SJCRH30 (cell line): ENCODE results near the gene ESYT2. TPM values are rescaled to one million over a fixed set of nuclear protein-coding genes. Genes with fewer than 3 reads are reported as not detected.

Experiments used
- DNase-seq, 2 experiments: peaks; one replicate each; pipeline ENCODE4 v3.0.0-alpha.2; 2015 to 2020
- H3K27ac ChIP-seq: fragments of 250-450 bp; sonication (Bioruptor Pico); 2 replicates; pipeline ENCODE4 v1.5.1; 2020; ENCODE audit warnings: mild to moderate bottlenecking, moderate library complexity
- H3K27me3 ChIP-seq: fragments of 250-450 bp; sonication (Bioruptor Pico); 2 replicates; pipeline ENCODE4 v1.5.1; 2020; ENCODE audit warnings: mild to moderate bottlenecking, moderate library complexity
- H3K36me3 ChIP-seq: fragments of 250-450 bp; sonication (Bioruptor Pico); 2 replicates; pipeline ENCODE4 v1.5.1; 2020; ENCODE audit warnings: mild to moderate bottlenecking, moderate library complexity
- H3K4me1 ChIP-seq: fragments of 250-450 bp; sonication (Bioruptor Pico); 2 replicates; pipeline ENCODE4 v1.5.1; 2020; ENCODE audit warnings: mild to moderate bottlenecking, moderate library complexity
- H3K4me3 ChIP-seq: fragments of 250-450 bp; sonication (Bioruptor Pico); 2 replicates; pipeline ENCODE4 v1.5.1; 2020; ENCODE audit warnings: mild to moderate bottlenecking, moderate library complexity
- H3K9me3 ChIP-seq: fragments of 250-450 bp; sonication (Bioruptor Pico); replicated peaks from 2 replicates; pipeline ENCODE4 v1.5.1; 2020; ENCODE audit warnings: mild to moderate bottlenecking, moderate library complexity
- total RNA-seq: library from RNA; depleted of rRNA; stranded (reverse); fragments of >200 nt; shearing (Covaris generic); gene quantifications from 2 replicates; pipeline ENCODE4 v1.2.3, GENCODE V29; 2014

The ESYT2 gene
- total RNA-seq, 1 experiment from 2014 or later, result 55.2 TPM

DNA sequence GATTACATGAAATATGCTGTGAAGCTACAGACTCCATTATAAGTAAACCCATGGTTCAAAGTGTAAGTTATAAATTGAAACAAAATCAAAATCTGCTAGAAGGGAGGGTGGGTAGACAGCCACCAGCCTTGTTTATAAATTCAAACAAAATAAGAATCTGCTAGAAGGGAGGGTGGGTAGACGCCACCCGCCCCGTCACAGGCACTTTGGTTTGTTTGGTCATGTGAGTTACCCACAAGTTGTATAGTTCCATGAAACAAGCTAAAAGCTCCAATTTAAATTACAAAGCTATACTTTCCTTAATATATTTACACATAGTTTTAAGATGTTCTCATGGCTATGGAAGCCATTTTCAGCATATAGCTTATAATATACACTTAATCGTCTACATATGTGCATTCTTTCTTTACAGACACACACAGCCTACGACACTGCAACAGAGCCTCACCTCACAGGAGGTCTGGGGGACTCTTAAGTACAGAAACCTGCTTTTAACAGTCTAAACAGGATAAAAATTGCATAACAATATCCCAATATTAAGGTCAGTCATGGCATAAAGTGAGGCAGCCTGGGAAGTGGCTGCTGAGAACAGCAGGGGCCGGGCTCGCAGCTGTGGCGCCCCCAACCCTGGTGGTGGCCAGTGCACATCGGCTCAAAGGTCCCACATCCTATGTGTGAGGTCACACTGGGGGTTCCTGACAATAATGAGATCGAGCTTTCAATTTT, 96.7 kb downstream of the ESYT2 start:
- Histone ChIP-seq H3K27me3 (no peaks in the 10 kb centered on the region), H3K4me1 (no peaks in the 10 kb centered on the region), H3K9me3 (no peaks in the 10 kb centered on the region), H3K27ac (no peak overlapping the region), H3K4me3 (no peak overlapping the region), H3K36me3 (peaks cover 1% of the 10 kb centered on the region; the same call in 1 of the 2 replicates)
- no peak for DNase-seq

DNA sequence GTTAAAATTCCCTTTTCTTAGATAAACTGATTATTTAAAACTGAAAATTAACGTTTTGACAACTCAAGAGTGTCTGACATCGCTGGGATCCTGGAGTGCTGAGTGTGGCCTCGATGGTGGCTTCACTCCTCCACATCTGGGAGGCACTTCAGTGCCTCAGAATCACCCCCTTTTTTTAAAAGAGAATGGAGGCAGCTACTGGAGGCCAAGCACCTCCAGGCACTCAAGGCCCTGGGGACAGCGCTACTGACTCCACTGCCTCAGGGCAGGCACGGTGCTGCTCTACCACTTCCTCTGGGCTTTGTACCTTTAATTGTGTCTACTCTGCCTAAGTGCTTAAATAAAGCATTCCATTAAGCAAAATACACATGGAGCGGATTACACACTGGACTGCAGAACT, 97.5 kb downstream of the ESYT2 start:
- no peaks in the 10 kb centered on the region for H3K4me1 ChIP-seq
- DNase-seq, result no peak
- no peak overlapping the region for H3K4me3 ChIP-seq
- H3K27ac ChIP-seq, result no peak overlapping the region
- H3K9me3 ChIP-seq, result no peaks in the 10 kb centered on the region
- H3K36me3 ChIP-seq, result no peaks in the 10 kb centered on the region; the same call in 1 of the 2 replicates
- no peaks in the 10 kb centered on the region for H3K27me3 ChIP-seq

DNA sequence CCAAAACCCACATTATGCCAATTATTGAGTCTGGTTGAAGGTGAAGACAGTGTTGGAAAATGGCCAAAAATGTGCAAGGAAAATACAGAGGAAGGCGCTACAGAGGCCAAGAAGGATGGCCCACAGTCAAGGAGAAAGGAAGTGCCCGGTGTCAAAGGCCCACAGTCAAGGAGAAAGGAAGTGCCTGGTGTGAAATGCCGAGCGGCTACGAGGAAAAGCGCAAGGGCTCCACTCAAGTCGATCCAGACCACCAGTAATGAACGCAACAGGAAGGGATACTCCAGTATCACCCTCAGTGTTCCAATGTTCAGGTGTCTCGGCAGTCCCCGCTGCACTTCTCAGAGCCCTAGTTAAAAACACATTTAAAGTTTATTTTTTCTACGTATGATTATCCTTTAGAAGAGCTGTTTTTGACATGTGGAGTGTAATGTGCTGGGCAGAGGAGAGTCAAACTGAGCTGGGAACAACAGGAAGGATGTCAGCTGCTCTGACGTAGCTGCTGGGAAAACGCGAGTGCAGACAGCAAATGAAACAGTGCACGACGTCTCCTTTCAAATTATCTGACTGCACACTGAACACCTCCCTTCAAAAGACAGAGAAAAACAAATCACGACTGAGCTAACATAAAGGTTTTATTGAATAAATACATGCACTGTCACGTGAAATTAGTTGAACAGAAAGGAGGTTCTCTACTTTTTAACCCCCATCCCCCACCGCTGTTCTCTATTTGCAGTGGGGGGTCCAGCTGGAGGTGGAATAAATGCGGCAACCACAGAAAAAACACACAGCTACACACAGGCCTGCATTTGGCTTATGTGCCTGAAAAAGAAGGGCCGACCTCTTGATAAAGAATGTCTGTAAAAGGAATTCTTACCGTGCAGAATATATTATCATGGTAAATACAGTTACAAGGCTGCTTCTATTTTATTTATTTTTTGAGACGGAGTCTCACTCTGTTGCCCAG, 98.6 kb downstream of the ESYT2 start:
- Histone ChIP-seq H3K4me3 (no peak overlapping the region), H3K27me3 (no peaks in the 10 kb centered on the region), H3K4me1 (no peaks in the 10 kb centered on the region), H3K9me3 (no peaks in the 10 kb centered on the region), H3K36me3 (no peaks in the 10 kb centered on the region), H3K27ac (no peak overlapping the region)
- DNase-seq, result no peak

DNA sequence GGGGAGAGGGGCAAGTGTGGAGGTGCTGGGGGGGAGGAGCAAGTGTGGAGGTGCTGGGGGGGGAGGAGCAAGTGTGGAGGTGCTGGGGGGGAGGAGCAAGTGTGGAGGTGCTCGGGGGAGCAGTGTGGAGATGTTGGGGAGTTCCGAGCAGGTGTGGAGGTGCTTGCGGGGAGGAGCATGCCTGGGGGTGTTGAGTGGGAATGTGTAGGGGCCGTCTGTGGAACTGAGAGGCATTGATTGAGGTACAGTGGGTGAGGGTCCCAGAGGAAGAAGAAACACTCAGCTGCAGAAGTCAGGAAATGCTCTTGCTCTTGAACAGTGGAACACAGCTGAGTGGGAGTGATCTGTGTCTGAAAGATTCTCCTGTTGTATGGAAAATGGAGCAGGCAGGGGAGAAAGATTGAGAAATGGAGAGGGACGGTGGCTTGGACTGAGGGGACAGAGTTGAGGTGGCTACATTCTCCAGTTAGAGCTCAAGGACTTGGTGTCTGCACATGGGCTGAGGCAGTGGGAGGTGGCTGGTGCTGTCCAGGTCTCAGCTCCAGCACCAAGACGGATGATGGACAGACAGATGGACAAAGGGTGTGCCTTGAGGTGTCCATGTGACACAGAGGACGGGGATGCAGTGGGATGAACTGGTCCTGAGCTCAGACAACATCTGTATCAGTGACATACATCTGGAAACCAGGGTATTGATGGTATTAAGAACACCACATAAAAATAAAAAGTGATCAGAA, 99.5 kb downstream of the ESYT2 start:
- Histone ChIP-seq H3K9me3 (no peaks in the 10 kb centered on the region), H3K4me1 (no peaks in the 10 kb centered on the region), H3K27ac (no peak overlapping the region), H3K4me3 (no peak overlapping the region), H3K27me3 (no peaks in the 10 kb centered on the region), H3K36me3 (no peaks in the 10 kb centered on the region)
- no peak for DNase-seq

- no peaks in the 10 kb centered on the region for H3K4me1 ChIP-seq
- H3K4me3 ChIP-seq, result no peak overlapping the region
These were observed 100.2 kb downstream of the ESYT2 start for GRCh38 chr7:158728911-158729645.

DNA sequence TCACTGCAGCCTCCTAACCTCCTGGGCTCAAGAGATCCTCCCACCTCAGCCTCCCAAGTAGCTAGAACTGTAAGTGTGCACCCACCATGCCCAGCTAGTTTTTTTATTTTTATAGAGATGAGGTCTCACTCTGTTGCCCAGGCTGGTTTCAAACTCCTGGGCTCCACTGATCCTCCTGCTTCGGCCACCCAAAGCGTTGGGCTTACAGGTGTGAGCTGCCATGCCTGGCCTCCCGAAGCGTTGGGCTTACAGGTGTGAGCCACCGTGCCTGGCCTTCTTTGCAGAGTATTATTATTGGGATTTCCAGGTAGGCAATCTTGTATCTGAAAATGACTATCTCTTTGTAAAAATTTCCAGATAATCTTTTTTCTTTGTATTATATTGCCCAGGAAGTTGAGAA, 101.6 kb downstream of the ESYT2 start:
- Histone ChIP-seq H3K27ac (no peak overlapping the region), H3K4me1 (no peaks in the 10 kb centered on the region), H3K9me3 (no peaks in the 10 kb centered on the region), H3K36me3 (no peaks in the 10 kb centered on the region), H3K27me3 (no peaks in the 10 kb centered on the region), H3K4me3 (no peak overlapping the region)
- DNase-seq, result no peak

More at GRCh38 chr7:158728911-158729645, 100.2 kb downstream of the ESYT2 start:
- no peak overlapping the region for H3K27ac ChIP-seq
- no peak for DNase-seq
- H3K36me3 ChIP-seq, result no peaks in the 10 kb centered on the region
- H3K9me3 ChIP-seq, result no peaks in the 10 kb centered on the region
- H3K27me3 ChIP-seq, result no peaks in the 10 kb centered on the region

- no peak overlapping the region for H3K4me3 ChIP-seq
- no peaks in the 10 kb centered on the region for H3K36me3 ChIP-seq
- no peaks in the 10 kb centered on the region for H3K9me3 ChIP-seq
- no peaks in the 10 kb centered on the region for H3K4me1 ChIP-seq
- DNase-seq, result no peak
- no peaks in the 10 kb centered on the region for H3K27me3 ChIP-seq
- no peak overlapping the region for H3K27ac ChIP-seq
These were observed 103.0 kb downstream of the ESYT2 start for GRCh38 chr7:158726277-158726807.

GRCh38 chr7:158725506-158725800, 103.9 kb downstream of the ESYT2 start:
- Histone ChIP-seq H3K27me3 (no peaks in the 10 kb centered on the region), H3K9me3 (no peaks in the 10 kb centered on the region), H3K36me3 (no peaks in the 10 kb centered on the region), H3K4me3 (no peak overlapping the region), H3K27ac (no peak overlapping the region), H3K4me1 (no peaks in the 10 kb centered on the region)
- DNase-seq, result no peak

GRCh38 chr7:158724658-158725505, 104.4 kb downstream of the ESYT2 start:
- no peaks in the 10 kb centered on the region for H3K27me3 ChIP-seq
- H3K36me3 ChIP-seq, result no peaks in the 10 kb centered on the region
- no peaks in the 10 kb centered on the region for H3K9me3 ChIP-seq
- H3K4me3 ChIP-seq, result no peak overlapping the region
- DNase-seq, result no peak
- H3K27ac ChIP-seq, result no peak overlapping the region
- no peaks in the 10 kb centered on the region for H3K4me1 ChIP-seq

GRCh38 chr7:158723714-158724385, 105.5 kb downstream of the ESYT2 start:
- Histone ChIP-seq H3K9me3 (no peaks in the 10 kb centered on the region), H3K4me3 (no peak overlapping the region), H3K4me1 (no peaks in the 10 kb centered on the region), H3K36me3 (no peaks in the 10 kb centered on the region), H3K27me3 (no peaks in the 10 kb centered on the region), H3K27ac (no peak overlapping the region)
- DNase-seq, result no peak

- Histone ChIP-seq H3K4me1 (no peaks in the 10 kb centered on the region), H3K9me3 (no peaks in the 10 kb centered on the region), H3K27ac (no peak overlapping the region), H3K27me3 (no peaks in the 10 kb centered on the region), H3K36me3 (no peaks in the 10 kb centered on the region), H3K4me3 (no peak overlapping the region)
- no peak for DNase-seq
These were observed 106.0 kb downstream of the ESYT2 start for GRCh38 chr7:158723266-158723665.

DNA sequence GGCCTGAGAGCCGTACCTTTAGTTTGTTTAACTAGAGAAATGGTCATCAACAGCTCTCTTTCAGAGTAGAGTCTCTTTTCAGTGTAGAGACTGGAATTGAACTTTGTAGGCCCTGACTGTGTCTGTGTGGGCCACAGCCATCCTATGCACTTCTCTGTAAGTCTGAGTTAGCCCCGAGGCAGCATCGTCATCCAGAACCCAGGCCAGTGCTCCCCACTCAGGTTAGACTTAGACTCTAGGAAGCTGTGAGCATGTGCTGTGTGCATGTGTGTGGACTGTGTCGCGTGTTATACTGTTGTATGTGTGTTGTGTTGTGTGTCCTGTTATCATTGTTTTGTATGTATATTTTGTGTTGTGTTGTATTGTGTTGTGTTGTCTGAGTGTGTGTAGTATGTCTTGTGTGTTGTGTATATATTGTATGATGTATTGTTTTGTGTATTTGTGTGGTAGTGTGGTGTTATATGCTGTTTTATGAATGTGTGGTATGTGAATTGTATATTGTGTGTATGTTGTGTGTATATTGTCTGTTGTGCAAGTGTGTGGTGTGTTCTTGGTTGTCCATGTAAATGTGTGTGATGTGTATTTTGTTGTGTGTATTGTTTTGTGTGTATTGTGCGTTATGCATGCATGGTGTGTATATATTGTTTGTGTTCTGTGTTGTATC, 106.6 kb downstream of the ESYT2 start:
- Histone ChIP-seq H3K27me3 (no peaks in the 10 kb centered on the region), H3K4me3 (no peak overlapping the region), H3K36me3 (no peaks in the 10 kb centered on the region), H3K4me1 (no peaks in the 10 kb centered on the region), H3K27ac (no peak overlapping the region), H3K9me3 (no peaks in the 10 kb centered on the region)
- DNase-seq, result no peak

DNA sequence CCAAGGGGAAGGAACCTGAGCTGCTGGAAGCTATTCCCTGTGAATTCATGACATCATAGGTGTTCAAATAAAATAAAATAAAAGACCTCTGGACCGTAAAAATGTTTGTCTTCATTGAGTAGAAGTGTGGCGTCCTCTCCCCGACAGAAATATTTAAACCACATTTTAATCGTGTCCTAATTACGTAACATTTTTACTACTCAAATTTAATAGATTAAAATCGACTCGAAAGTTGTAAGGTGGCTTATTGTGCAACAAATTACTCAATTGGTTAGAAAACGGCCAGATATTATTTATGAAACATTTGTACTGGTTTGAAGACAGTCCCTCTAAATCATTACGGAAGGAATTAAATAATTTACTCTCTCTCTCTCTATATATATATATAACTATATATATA, 109.2 kb downstream of the ESYT2 start:
- Histone ChIP-seq H3K27ac (no peak overlapping the region), H3K27me3 (no peaks in the 10 kb centered on the region), H3K9me3 (no peaks in the 10 kb centered on the region), H3K4me3 (no peak overlapping the region), H3K36me3 (no peaks in the 10 kb centered on the region), H3K4me1 (no peaks in the 10 kb centered on the region)
- no peak for DNase-seq
